Measurements from ENCODE around the gene TPCN1. TPM values are rescaled to one million over a fixed set of nuclear protein-coding genes. Genes with fewer than 3 reads are reported as not detected.

Gene TPCN1
- polyA plus RNA-seq, 3 donors = 26.4 to 41.7 (median 36.1) TPM

DNA sequence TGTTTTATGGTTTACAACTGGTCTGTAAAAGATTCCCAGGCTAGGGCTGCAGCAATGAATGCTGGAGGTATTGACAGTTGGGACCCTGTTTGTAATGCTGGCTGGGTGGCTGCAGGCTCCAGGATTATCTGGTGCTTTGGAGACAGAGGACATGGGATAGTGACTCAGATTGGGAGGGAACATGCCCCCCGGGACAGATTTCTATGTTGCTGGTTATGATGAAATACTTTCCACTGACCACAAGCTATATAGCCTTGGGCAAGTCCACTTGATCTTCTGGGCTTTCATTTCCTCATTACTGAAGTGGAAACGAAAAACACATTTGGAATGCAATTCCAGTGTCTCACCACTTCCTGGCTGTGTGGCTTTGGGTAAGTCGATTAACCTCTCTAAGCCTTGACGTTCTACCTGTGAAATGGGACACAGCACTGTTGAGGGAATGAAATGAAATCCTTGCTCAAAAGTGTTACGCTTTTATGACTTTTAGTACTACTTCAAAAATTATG lies 6.3 kb upstream of the TPCN1 start:
- 29 to 65% (median 30%) methylated on average over 5 of the region's 5 CpGs for WGBS, 3 donors

DNA sequence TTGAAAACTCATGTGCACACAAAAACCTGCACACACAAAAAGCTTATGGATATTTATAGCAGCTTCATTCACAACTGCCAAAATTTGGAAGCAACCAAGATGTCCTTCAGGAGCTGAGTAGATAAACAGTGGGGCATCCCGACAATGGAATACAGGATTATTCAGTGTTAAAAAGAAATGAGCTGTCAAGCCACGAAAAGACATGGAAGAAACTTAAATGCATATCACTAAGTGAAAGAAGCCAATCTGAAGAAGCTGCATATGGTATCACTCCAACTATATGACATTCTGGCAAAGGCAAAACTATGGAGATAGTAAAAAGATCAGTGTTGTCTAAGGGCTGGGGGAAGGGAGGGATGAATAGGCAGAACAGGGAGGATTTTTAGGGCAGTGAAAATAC lies 5.2 kb upstream of the TPCN1 start:
- 85 to 89% (median 88%) methylated on average over 2 of the region's 2 CpGs for WGBS, 3 donors
- H3K27ac ChIP-seq (ENCODE audit: low read depth, low read length) = no peak overlapping the region

More for the DNA sequence above, 6.3 kb upstream of the TPCN1 start:
- H3K27ac ChIP-seq (ENCODE audit: low read depth, low read length) = no peak overlapping the region

- WGBS, 3 donors = 1 to 2% (median 1%) methylated on average over 23 of the region's 23 CpGs
Observed at GRCh38 chr12:113220593-113221180, 577 bp upstream of the TPCN1 start.

GRCh38 chr12:113221997-113222729 lies 899 bp downstream of the TPCN1 start:
- no peak overlapping the region for H3K27ac ChIP-seq (ENCODE audit: low read depth, low read length)
- WGBS, 3 donors = 12 to 27% (median 21%) methylated on average over 12 of the region's 12 CpGs

More at GRCh38 chr12:113220593-113221180, 577 bp upstream of the TPCN1 start:
- no peak overlapping the region for H3K27ac ChIP-seq (ENCODE audit: low read depth, low read length)

DNA sequence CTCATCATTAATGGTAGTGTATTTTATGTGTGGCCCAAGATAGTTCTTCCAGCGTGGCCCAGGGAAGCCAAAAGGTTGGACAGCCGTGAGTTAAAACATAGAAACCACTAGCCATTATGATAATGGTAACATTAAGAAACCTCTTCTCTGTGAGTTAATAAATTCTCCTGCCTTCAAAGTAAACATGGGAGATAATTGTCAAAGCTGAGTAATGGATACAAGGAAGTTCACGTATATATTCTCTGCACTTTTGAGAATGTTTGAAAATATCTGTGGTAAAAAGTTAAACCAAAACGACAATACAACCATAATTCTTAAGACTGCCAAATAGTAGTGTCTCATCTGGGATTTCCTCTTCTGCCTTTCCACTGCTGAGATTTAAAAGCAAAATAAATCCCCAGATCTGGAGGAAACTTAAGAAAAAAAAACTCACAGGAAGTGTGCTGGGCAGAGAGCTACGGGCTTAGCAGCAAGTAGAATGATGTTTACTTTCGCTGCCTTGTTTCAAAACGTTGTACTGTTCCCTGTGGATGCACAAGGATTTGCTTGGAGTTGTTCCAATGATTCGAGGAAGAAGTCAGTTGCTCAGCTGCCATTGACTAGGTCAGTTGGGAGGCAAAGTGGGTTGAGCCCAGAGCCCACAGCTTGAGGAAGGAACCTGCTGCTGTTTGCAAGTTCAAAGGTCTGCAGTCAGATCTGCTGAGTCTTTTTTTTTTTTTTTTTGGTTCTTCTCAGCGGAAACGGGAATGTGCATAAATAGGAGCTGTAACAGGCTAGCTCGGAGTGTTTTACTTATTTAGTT lies 1.7 kb downstream of the TPCN1 start:
- WGBS, 3 donors = 9% methylated on average over 11 of the region's 11 CpGs
- H3K27ac ChIP-seq (ENCODE audit: low read depth, low read length) = no peak overlapping the region

DNA sequence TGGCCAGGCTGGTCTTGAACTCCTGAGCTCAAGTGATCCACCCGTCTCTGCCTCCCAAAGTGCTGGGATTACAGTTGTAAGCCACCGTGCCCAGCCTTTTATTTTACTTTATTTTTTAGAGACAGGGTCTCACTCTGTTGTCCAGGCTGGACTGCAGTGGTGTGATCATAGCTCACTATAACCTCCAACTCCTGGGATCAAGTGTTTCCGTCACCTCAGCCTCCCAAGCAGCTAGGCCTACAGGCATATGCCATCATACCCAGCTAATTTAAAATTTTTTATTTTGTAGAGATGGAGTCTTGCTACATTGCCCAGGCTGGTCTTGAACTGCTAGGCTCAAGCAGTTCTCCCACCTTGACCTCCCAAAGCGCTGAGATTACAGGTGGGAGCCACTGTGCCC lies 3.7 kb downstream of the TPCN1 start:
- WGBS, 3 donors = 93 to 97% (median 96%) methylated on average over 4 of the region's 4 CpGs
- H3K27ac ChIP-seq (ENCODE audit: low read depth, low read length) = no peak overlapping the region

DNA sequence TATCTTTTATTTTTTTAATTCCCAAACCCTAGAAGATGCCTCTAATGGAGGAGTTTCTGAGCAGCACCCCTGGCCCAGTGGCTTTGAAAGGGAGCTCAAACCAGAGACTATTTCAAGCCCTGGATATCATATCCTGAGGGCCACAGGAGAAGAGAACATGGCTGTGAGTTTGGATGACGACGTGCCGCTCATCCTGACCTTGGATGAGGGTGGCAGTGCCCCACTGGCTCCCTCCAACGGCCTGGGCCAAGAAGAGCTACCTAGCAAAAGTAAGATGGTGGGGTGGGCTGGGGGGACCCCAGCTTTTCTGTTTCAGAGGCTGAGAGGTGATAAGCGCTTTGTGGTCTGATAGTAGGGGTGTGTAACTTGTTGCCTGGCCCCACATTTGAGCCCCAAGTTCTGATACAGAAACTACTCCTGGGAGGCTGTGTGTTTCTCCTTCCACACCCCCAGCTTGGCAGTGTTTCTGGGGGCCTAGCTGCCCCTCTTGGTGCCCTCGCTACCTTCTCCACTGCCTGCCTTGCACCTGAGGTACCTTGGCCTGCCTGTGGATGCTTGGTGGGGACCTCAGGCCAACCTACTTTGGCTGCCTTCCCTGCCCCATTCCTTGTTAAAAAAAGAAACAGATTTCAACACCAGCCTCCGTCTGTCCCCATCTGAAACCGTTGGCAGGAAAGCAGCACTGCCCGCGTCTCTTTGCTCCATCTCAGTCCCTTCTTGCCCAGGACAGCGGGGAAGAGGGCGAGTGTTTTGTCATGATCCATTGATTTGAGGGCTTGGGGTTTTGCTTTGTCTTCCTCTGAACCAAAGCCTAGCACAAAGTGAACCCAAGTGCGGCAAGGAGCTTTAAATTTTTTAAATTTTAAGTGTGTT lies 5.7 kb downstream of the TPCN1 start:
- H3K27ac ChIP-seq (ENCODE audit: low read depth, low read length) = no peak overlapping the region
- 65 to 72% (median 72%) methylated on average over 13 of the region's 13 CpGs for WGBS, 3 donors

DNA sequence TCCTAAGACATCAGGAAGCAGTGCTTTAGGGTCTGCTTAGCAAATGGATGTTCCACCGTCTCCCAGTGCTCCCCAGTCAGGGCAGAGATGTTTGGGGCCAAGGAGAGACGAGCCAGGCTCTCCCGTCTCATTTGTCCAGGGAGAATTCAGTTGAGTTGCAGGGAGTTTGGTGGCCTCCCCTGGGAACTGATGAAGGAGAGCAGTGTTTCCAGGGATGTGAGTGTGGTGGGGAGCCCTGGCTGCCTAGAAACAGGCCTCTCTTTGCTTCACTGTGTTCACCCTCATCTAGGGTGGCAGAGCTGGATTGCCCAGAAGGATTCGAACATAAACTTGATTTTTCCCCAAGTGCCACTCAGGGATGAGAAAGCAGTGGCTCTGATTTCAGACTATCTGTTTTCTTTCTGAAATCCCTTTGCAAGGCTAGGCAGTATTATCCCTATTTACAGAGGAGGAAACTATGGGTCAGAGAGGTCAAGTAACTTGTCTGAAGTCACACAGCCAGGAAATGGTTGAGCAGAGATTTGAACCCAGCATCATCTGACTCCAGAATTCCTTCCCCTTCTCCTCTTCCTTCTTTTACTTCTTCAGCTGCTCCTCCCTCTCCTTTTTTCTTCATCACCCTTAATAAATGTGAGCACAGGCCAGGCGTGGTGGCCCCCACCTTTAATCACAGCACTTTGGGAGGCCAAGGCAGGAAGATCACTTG lies 6.6 kb downstream of the TPCN1 start:
- H3K27ac ChIP-seq (ENCODE audit: low read depth, low read length) = no peak overlapping the region
- WGBS, 3 donors = 82 to 92% (median 87%) methylated on average over 5 of the region's 5 CpGs

DNA sequence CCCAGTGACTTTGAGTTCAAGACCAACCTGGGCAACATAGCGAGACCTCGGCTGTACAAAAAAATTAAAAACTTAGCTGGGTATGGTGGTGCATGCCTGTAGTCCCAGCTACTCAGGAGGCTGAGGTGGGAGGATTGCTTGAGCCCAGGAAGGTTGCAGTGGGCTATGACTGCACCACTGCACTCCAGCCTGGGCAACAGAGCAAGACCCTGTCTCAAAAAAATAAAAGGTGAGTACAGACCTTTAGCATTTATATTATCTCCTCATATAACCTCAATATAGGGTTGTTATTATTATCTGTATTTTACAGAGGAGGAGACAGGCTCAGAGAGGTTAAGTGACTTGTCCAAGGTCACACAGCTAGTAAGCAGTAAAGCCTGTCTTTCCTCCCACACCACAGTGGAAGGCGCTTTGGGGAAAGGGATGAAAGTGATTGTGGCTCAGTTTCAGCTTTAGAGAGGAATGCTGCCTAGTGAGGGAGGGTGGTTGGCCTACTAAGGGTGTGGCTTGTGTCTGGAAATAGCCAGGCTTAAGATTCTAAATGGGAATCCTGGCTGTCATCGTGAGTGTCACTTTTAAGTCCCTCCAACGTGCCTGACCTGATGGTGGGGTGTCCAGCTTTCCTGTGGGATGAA lies 7.2 kb downstream of the TPCN1 start:
- WGBS, 3 donors = 65 to 80% (median 79%) methylated on average over 5 of the region's 5 CpGs
- no peak overlapping the region for H3K27ac ChIP-seq (ENCODE audit: low read depth, low read length)

DNA sequence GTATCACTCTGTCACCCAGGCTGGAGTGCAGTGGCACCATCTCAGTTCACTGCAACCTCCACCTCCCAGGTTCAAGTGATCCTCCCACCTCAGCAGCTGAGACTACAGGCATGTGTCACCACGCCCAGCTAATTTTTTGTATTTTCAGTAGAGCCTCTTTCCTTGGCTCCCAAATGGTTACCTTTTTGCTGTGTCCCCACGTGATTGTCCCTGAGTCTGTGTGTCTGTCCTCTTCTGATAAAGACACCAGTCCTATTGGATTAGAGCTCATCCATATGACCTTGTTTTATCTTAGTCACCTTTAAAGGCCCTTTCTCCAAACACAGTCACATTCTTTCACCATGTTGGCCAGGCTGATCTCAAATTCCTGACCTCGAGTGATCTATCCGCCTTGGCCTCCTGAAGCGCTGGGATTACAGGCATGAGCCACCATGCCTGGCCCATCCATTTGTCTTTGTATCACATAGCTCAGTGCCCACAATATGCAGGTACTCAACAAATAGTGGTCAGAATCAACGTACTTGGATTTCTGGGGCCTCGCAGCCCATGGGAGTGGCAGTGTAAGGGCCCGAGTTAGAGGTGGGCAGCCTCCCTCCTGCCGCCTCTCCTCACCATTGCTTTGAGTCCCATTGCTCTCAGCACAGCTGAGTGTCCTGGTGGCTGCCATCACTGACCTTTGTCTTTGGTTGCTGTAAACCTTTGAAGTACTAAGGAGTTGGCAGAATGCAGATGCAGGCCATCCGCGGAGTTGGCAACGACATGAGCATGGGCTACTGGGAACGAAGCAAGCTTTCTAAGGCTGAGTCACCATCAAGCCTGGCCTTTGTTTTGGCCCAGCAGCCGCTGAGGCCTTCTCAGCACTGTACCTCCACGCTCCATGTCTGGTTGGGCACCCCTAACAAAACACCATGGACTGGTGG lies 9.3 kb downstream of the TPCN1 start:
- 88 to 93% (median 89%) methylated on average over 15 of the region's 15 CpGs for WGBS, 3 donors
- no peak overlapping the region for H3K27ac ChIP-seq (ENCODE audit: low read depth, low read length)

GRCh38 chr12:113231235-113232088 lies 10.2 kb downstream of the TPCN1 start:
- WGBS, 3 donors = 73 to 87% (median 84%) methylated on average over 8 of the region's 8 CpGs
- H3K27ac ChIP-seq (ENCODE audit: low read depth, low read length) = no peak overlapping the region

- H3K27ac ChIP-seq (ENCODE audit: low read depth, low read length) = no peak overlapping the region
- 75 to 92% (median 90%) methylated on average over 18 of the region's 18 CpGs for WGBS, 3 donors
Observed at GRCh38 chr12:113232089-113232839, 11.0 kb downstream of the TPCN1 start.

GRCh38 chr12:113232840-113233585 lies 11.7 kb downstream of the TPCN1 start:
- WGBS, 3 donors = 53 to 80% (median 58%) methylated on average over 25 of the region's 25 CpGs
- H3K27ac ChIP-seq (ENCODE audit: low read depth, low read length) = no peak overlapping the region

GRCh38 chr12:113233967-113234366 lies 12.7 kb downstream of the TPCN1 start:
- no peak overlapping the region for H3K27ac ChIP-seq (ENCODE audit: low read depth, low read length)
- WGBS, 3 donors = 92 to 96% (median 93%) methylated on average over 4 of the region's 4 CpGs

Measured in adipose tissue (tissue), 3 donors.